Neuron (in vitro differentiated cells): Measurements from ENCODE around the gene ST8SIA1.

Experiments
- H2AFZ ChIP-seq: one replicate; pipeline ENCODE4 v1.6.1; 2013; ENCODE audit warnings: low read depth, mild to moderate bottlenecking, inconsistent platforms, low read length, moderate library complexity
- H3K27me3 ChIP-seq: one replicate; pipeline ENCODE4 v1.6.1; 2013; ENCODE audit warnings: low read length; ENCODE audit not compliant: insufficient read depth
- H3K36me3 ChIP-seq: one replicate; pipeline ENCODE4 v1.6.1; 2013; ENCODE audit warnings: low read length; ENCODE audit not compliant: insufficient read depth
- H3K4me1 ChIP-seq: one replicate; pipeline ENCODE4 v1.6.1; 2013; ENCODE audit warnings: low read length; ENCODE audit not compliant: insufficient read depth
- H3K4me3 ChIP-seq: 2 replicates; pipeline ENCODE4 v1.5.1; 2013; ENCODE audit warnings: mild to moderate bottlenecking, low read length, moderate library complexity
- H3K9me3 ChIP-seq: one replicate; pipeline ENCODE4 v1.6.1; 2013; ENCODE audit warnings: low read length

The ST8SIA1 gene

GRCh38 chr12:22268973-22269372 lies 65.5 kb downstream of the ST8SIA1 start:
- no peaks in the 10 kb centered on the region for H3K36me3 ChIP-seq
- H3K9me3 ChIP-seq: peaks cover 7% of the 10 kb centered on the region
- H2AFZ ChIP-seq: no peak overlapping the region
- H3K27me3 ChIP-seq: no peaks in the 10 kb centered on the region
- H3K4me1 ChIP-seq: peaks cover 4% of the 10 kb centered on the region
- no peak overlapping the region for H3K4me3 ChIP-seq

GRCh38 chr12:22268406-22268805 lies 66.1 kb downstream of the ST8SIA1 start:
- peaks cover 10% of the 10 kb centered on the region for H3K4me1 ChIP-seq

GRCh38 chr12:22266101-22266500 lies 68.4 kb downstream of the ST8SIA1 start:
- Histone ChIP-seq H3K4me1 (peaks cover 29% of the 10 kb centered on the region), H3K27me3 (no peaks in the 10 kb centered on the region), H3K9me3 (peaks cover 4% of the 10 kb centered on the region), H3K36me3 (no peaks in the 10 kb centered on the region), H2AFZ (no peak overlapping the region), H3K4me3 (no peak overlapping the region)

More at GRCh38 chr12:22268406-22268805, 66.1 kb downstream of the ST8SIA1 start:
- Histone ChIP-seq H3K9me3 (peaks cover 7% of the 10 kb centered on the region), H3K27me3 (no peaks in the 10 kb centered on the region), H3K36me3 (no peaks in the 10 kb centered on the region), H2AFZ (no peak overlapping the region), H3K4me3 (no peak overlapping the region)

- H3K27me3 ChIP-seq: no peaks in the 10 kb centered on the region
Observed at GRCh38 chr12:22264380-22264779, 70.1 kb downstream of the ST8SIA1 start.

GRCh38 chr12:22262309-22262708 lies 72.2 kb downstream of the ST8SIA1 start:
- Histone ChIP-seq H3K4me3 (no peak overlapping the region), H2AFZ (no peak overlapping the region), H3K9me3 (no peaks in the 10 kb centered on the region), H3K4me1 (peaks cover 29% of the 10 kb centered on the region), H3K36me3 (no peaks in the 10 kb centered on the region), H3K27me3 (no peaks in the 10 kb centered on the region)

More at GRCh38 chr12:22264380-22264779, 70.1 kb downstream of the ST8SIA1 start:
- peaks cover 4% of the 10 kb centered on the region for H3K9me3 ChIP-seq
- H3K4me1 ChIP-seq: peaks cover 29% of the 10 kb centered on the region
- no peaks in the 10 kb centered on the region for H3K36me3 ChIP-seq
- no peak overlapping the region for H3K4me3 ChIP-seq
- no peak overlapping the region for H2AFZ ChIP-seq

- Histone ChIP-seq H3K27me3 (no peaks in the 10 kb centered on the region), H2AFZ (no peak overlapping the region), H3K4me1 (peaks cover 46% of the 10 kb centered on the region), H3K36me3 (no peaks in the 10 kb centered on the region), H3K9me3 (no peaks in the 10 kb centered on the region), H3K4me3 (no peak overlapping the region)
Observed at GRCh38 chr12:22257100-22257499, 77.4 kb downstream of the ST8SIA1 start.

- no peaks in the 10 kb centered on the region for H3K9me3 ChIP-seq
- H3K27me3 ChIP-seq: no peaks in the 10 kb centered on the region
- no peaks in the 10 kb centered on the region for H3K36me3 ChIP-seq
- H3K4me3 ChIP-seq: no peak overlapping the region
- no peak overlapping the region for H2AFZ ChIP-seq
- H3K4me1 ChIP-seq: peaks cover 41% of the 10 kb centered on the region
Observed at GRCh38 chr12:22256605-22257004, 77.9 kb downstream of the ST8SIA1 start.

GRCh38 chr12:22256041-22256441 lies 78.5 kb downstream of the ST8SIA1 start:
- Histone ChIP-seq H3K36me3 (no peaks in the 10 kb centered on the region), H2AFZ (peak overlapping the region; percentile 6), H3K27me3 (no peaks in the 10 kb centered on the region), H3K4me3 (no peak overlapping the region), H3K4me1 (peaks cover 40% of the 10 kb centered on the region), H3K9me3 (no peaks in the 10 kb centered on the region)

GRCh38 chr12:22255097-22255496 lies 79.4 kb downstream of the ST8SIA1 start:
- Histone ChIP-seq H3K9me3 (no peaks in the 10 kb centered on the region), H3K4me1 (peaks cover 40% of the 10 kb centered on the region), H3K36me3 (no peaks in the 10 kb centered on the region), H2AFZ (peak overlapping the region; percentile 71), H3K4me3 (peak overlapping the region; percentile 37), H3K27me3 (no peaks in the 10 kb centered on the region)

- H3K9me3 ChIP-seq: no peaks in the 10 kb centered on the region
- peaks cover 40% of the 10 kb centered on the region for H3K4me1 ChIP-seq
- peak overlapping the region; percentile 71 for H2AFZ ChIP-seq
- H3K27me3 ChIP-seq: no peaks in the 10 kb centered on the region
- H3K4me3 ChIP-seq: peak overlapping the region; percentile 37
- H3K36me3 ChIP-seq: no peaks in the 10 kb centered on the region
Observed at GRCh38 chr12:22254478-22254877, 80.0 kb downstream of the ST8SIA1 start.

- H3K36me3 ChIP-seq: peaks cover 3% of the 10 kb centered on the region
- H3K9me3 ChIP-seq: no peaks in the 10 kb centered on the region
- no peaks in the 10 kb centered on the region for H3K27me3 ChIP-seq
- no peak overlapping the region for H2AFZ ChIP-seq
- no peak overlapping the region for H3K4me3 ChIP-seq
- peaks cover 40% of the 10 kb centered on the region for H3K4me1 ChIP-seq
Observed at GRCh38 chr12:22252057-22252456, 82.5 kb downstream of the ST8SIA1 start.

GRCh38 chr12:22250762-22251161 lies 83.7 kb downstream of the ST8SIA1 start:
- Histone ChIP-seq H2AFZ (no peak overlapping the region), H3K27me3 (no peaks in the 10 kb centered on the region), H3K4me1 (peaks cover 29% of the 10 kb centered on the region), H3K9me3 (no peaks in the 10 kb centered on the region), H3K4me3 (no peak overlapping the region), H3K36me3 (peaks cover 7% of the 10 kb centered on the region)

GRCh38 chr12:22248571-22249115 lies 85.9 kb downstream of the ST8SIA1 start:
- Histone ChIP-seq H3K27me3 (no peaks in the 10 kb centered on the region), H3K4me1 (peaks cover 9% of the 10 kb centered on the region), H3K9me3 (no peaks in the 10 kb centered on the region), H2AFZ (no peak overlapping the region), H3K4me3 (no peak overlapping the region), H3K36me3 (peaks cover 7% of the 10 kb centered on the region)

- no peak overlapping the region for H2AFZ ChIP-seq
- H3K4me3 ChIP-seq: no peak overlapping the region
- no peaks in the 10 kb centered on the region for H3K9me3 ChIP-seq
- peaks cover 3% of the 10 kb centered on the region for H3K4me1 ChIP-seq
- no peaks in the 10 kb centered on the region for H3K27me3 ChIP-seq
- H3K36me3 ChIP-seq: peaks cover 7% of the 10 kb centered on the region
Observed at GRCh38 chr12:22248121-22248520, 86.4 kb downstream of the ST8SIA1 start.
